Liver (tissue), 9 donors: ENCODE data around the gene FOXA2. TPM values are rescaled to one million over a fixed set of nuclear protein-coding genes. Genes with fewer than 3 reads are reported as not detected.

Experiments used
- DNase-seq: peaks from one replicate; pipeline ENCODE4 v3.0.0-alpha.2; 2017; ENCODE audit warnings: low spot score
- H3K27ac ChIP-seq, 2 donors: one replicate each; pipeline ENCODE4 v1.7.0; 2013; ENCODE audit warnings: inconsistent platforms in 2 of 2, low read length in 2 of 2, control low read depth in 1 of 2, low read depth in 1 of 2, mild to moderate bottlenecking in 1 of 2
- H3K27me3 ChIP-seq, 4 donors: one replicate each; pipeline versions ENCODE4 v1.6.1 to v1.7.0; 2013; ENCODE audit warnings: low read length in 3 of 4, inconsistent platforms in 1 of 4, mild to moderate bottlenecking in 1 of 4, moderate library complexity in 1 of 4; ENCODE audit not compliant: control insufficient read depth in 4 of 4, insufficient read depth in 4 of 4
- H3K36me3 ChIP-seq, 4 donors: one replicate each; pipeline versions ENCODE4 v1.6.1 to v1.7.0; 2013; ENCODE audit warnings: low read length in 3 of 4, mild to moderate bottlenecking in 3 of 4, low read depth in 1 of 4, moderate library complexity in 1 of 4; ENCODE audit not compliant: control insufficient read depth in 4 of 4, insufficient read depth in 3 of 4
- H3K4me1 ChIP-seq, 4 donors: one replicate each; pipeline versions ENCODE4 v1.6.1 to v1.7.0; 2013; ENCODE audit warnings: low read length in 3 of 4, mild to moderate bottlenecking in 3 of 4, moderate library complexity in 1 of 4; ENCODE audit not compliant: control insufficient read depth in 4 of 4, insufficient read depth in 4 of 4
- H3K4me3 ChIP-seq, 3 donors: one replicate each; pipeline versions ENCODE4 v1.6.1 to v1.7.0; 2013; ENCODE audit warnings: low read length in 3 of 3, control low read depth in 1 of 3, low read depth in 1 of 3, mild to moderate bottlenecking in 1 of 3
- H3K9ac ChIP-seq, 2 donors: one replicate each; pipeline ENCODE4 v1.7.0; 2013; ENCODE audit warnings: low read length in 2 of 2, mild to moderate bottlenecking in 2 of 2, moderate library complexity in 2 of 2, control low read depth in 1 of 2, low read depth in 1 of 2
- H3K9me3 ChIP-seq, 4 donors: one replicate each; pipeline versions ENCODE4 v1.6.1 to v1.7.0; 2013; ENCODE audit warnings: low read length in 3 of 4; ENCODE audit not compliant: control insufficient read depth in 4 of 4
- ATF3 ChIP-seq: IDR thresholded peaks from 2 replicates; pipeline ENCODE4 v1.6.1; 2016; ENCODE audit warnings: antibody characterized with exemption
- CTCF ChIP-seq: fragments of 150-350 bp; IDR thresholded peaks from 2 replicates; pipeline ENCODE4 v1.5.1; 2017; ENCODE audit warnings: improper control_type of control experiment, low read depth, low read length; ENCODE audit not compliant: missing input control
- EGR1 ChIP-seq, 2 donors: IDR thresholded peaks; 2 replicates each; pipeline ENCODE4 v1.6.1; 2016 to 2018; ENCODE audit warnings: antibody characterized with exemption in 2 of 2, low read depth in 2 of 2
- FOXA1 ChIP-seq: IDR thresholded peaks from 2 replicates; pipeline ENCODE4 v1.6.1; 2016; ENCODE audit warnings: antibody characterized with exemption
- FOXA2 ChIP-seq: IDR thresholded peaks from 2 replicates; pipeline ENCODE4 v1.6.1; 2016; ENCODE audit warnings: antibody characterized with exemption
- GABPA ChIP-seq, 2 donors: IDR thresholded peaks in 1 of 2; conservative IDR thresholded peaks in 1 of 2; 2 replicates each; pipeline ENCODE4 v1.6.1; 2016; ENCODE audit warnings: antibody characterized with exemption in 2 of 2, mild to moderate bottlenecking in 1 of 2, moderate library complexity in 1 of 2
- HNF4A ChIP-seq, 2 donors: conservative IDR thresholded peaks; 2 replicates each; pipeline ENCODE4 v1.6.1; 2016; ENCODE audit warnings: antibody characterized with exemption in 2 of 2, mild to moderate bottlenecking in 2 of 2
- HNF4G ChIP-seq: IDR thresholded peaks from 2 replicates; pipeline ENCODE4 v1.6.1; 2016; ENCODE audit warnings: antibody characterized with exemption
- JUND ChIP-seq, 2 donors: IDR thresholded peaks; 2 replicates each; pipeline ENCODE4 v1.6.1; 2016; ENCODE audit warnings: antibody characterized with exemption in 2 of 2
- MAX ChIP-seq: IDR thresholded peaks from 2 replicates; pipeline ENCODE4 v1.6.1; 2016; ENCODE audit warnings: antibody characterized with exemption
- NR2F2 ChIP-seq: IDR thresholded peaks from 2 replicates; pipeline ENCODE4 v1.6.1; 2016; ENCODE audit warnings: antibody characterized with exemption
- REST ChIP-seq: IDR thresholded peaks from 2 replicates; pipeline ENCODE4 v1.6.1; 2016; ENCODE audit warnings: antibody characterized with exemption, mild to moderate bottlenecking
- RXRA ChIP-seq, 2 donors: IDR thresholded peaks; 2 replicates each; pipeline ENCODE4 v1.6.1; 2017 to 2018; ENCODE audit warnings: antibody characterized with exemption in 2 of 2, mild to moderate bottlenecking in 1 of 2
- SP1 ChIP-seq: IDR thresholded peaks from 2 replicates; pipeline ENCODE4 v1.6.1; 2018; ENCODE audit warnings: antibody characterized with exemption, mild to moderate bottlenecking
- TAF1 ChIP-seq: conservative IDR thresholded peaks from 2 replicates; pipeline ENCODE4 v1.6.1; 2016; ENCODE audit warnings: antibody characterized with exemption, mild to moderate bottlenecking
- YY1 ChIP-seq: IDR thresholded peaks from 2 replicates; pipeline ENCODE4 v1.6.1; 2016; ENCODE audit warnings: antibody characterized with exemption, mild to moderate bottlenecking
- ZBTB33 ChIP-seq: IDR thresholded peaks from 2 replicates; pipeline ENCODE4 v1.6.1; 2016; ENCODE audit warnings: antibody characterized with exemption
- WGBS: extraction: QIAGEN DNeasy Blood & Tissue Kit; methylation state at CpG from one replicate; pipeline ENCODE4 v1.1.7; 2013; 5-methylcytosine and 5-hydroxymethylcytosine counted together
- polyA plus RNA-seq, 2 donors: library from polyadenylated mRNA; stranded (reverse) in 1 of 2; unstranded in 1 of 2; fragments of 200-250 nt in 1 of 2; fragments of >200 nt in 1 of 2; fragmentation: Nextera tagmentation in 1 of 2; extraction: Ambion mirVana in 1 of 2; gene quantifications; one replicate each; pipeline versions ENCODE4 v1.2.1 to v1.2.3, GENCODE V29; 2013 to 2015
- total RNA-seq, 2 donors: library from RNA; depleted of rRNA; stranded (reverse); fragments of >200 nt; gene quantifications; one replicate each; pipeline ENCODE4 v1.2.3, GENCODE V29; 2014
- donor health status: healthy.
- donor health status: healthy.
- donor health status: healthy.
- donor health status: healthy.
- donor health status: healthy.

FOXA2 gene
- total and polyA plus RNA-seq, 4 donors, result 5.2 to 12.7 (median 11.1) TPM

- Histone ChIP-seq H3K4me1 (peaks cover 2 to 15% (median 11%) of the 10 kb centered on the region in 4 donors), H3K27me3 (peaks cover 0 to 2% (median 0%) of the 10 kb centered on the region in 4 donors), H3K4me3 (no peak overlapping the region), H3K9ac (no peak overlapping the region), H3K36me3 (no peaks in the 10 kb centered on the region), H3K9me3 (no peaks in the 10 kb centered on the region), H3K27ac (no peak overlapping the region)
- no peak for DNase-seq
- TF ChIP-seq YY1 (no peak), MAX (no peak), SP1 (no peak), REST (no peak), RXRA (IDR thresholded peaks at IDR 0.05) (no peak), FOXA1 (no peak), NR2F2 (no peak), ZBTB33 (no peak), CTCF (no peak), HNF4A (conservative IDR thresholded peaks at IDR 0.05) (no peak), FOXA2 (no peak), JUND (IDR thresholded peaks at IDR 0.05) (no peak), EGR1 (IDR thresholded peaks at IDR 0.05; ENCODE audit: low read depth in 2 of 2) (no peak), ATF3 (no peak), HNF4G (no peak), TAF1 (no peak), GABPA (IDR thresholded peaks at IDR 0.05 in 1 of 2, conservative IDR thresholded peaks at IDR 0.05 in 1 of 2) (no peak)
- WGBS, result 42% methylated on average over 1 of the region's 1 CpG
These were observed 6.3 kb upstream of the FOXA2 start for GRCh38 chr20:22590662-22591061.
